ENCODE data around the gene GLDC. TPM values are rescaled to one million over a fixed set of nuclear protein-coding genes. Genes with fewer than 3 reads are reported as not detected.

Gene GLDC
- total RNA-seq, 2 donors from 2014 or later: 8.9 to 38.8 TPM

- Mint-ChIP-seq H3K36me3 (ENCODE audit: low read depth) (peaks cover 2% of the 10 kb centered on the region), H3K9me3 (no peaks in the 10 kb centered on the region), H3K27ac (no peak overlapping the region), H3K4me1 (peaks cover 12% of the 10 kb centered on the region), H3K27me3 (ENCODE audit: insufficient read depth) (no peaks in the 10 kb centered on the region), H3K4me3 (no peak overlapping the region)
- TF ChIP-seq CTCF (conservative IDR thresholded peaks at IDR 0.05): no peak
- Histone ChIP-seq H3K9me3 (ENCODE audit: control insufficient read depth, low read length) (no peaks in the 10 kb centered on the region), H3K9ac (ENCODE audit: extremely low read depth, low read length, poor library complexity, severe bottlenecking) (no peak overlapping the region), H3K4me3 (ENCODE audit: low read length) (no peak overlapping the region), H3K4me1 (ENCODE audit: control insufficient read depth, insufficient read depth, low read length) (peaks cover 5% of the 10 kb centered on the region), H3K36me3 (ENCODE audit: control insufficient read depth, insufficient read depth, low read length) (no peaks in the 10 kb centered on the region), H3K27me3 (ENCODE audit: control insufficient read depth, insufficient read depth, low read length, poor library complexity, severe bottlenecking) (no peaks in the 10 kb centered on the region), H3K27ac (ENCODE audit: low read depth, low read length) (no peak overlapping the region)
- 92 to 93% methylated on average over 10 to 14 of the region's 14 CpGs for WGBS, 2 experiments (ENCODE audit: insufficient coverage in 1 of 2, insufficient read length in 1 of 2)
- no peak for DNase-seq
Observed at GRCh38 chr9:6669881-6670280, 24.4 kb upstream of the GLDC start.

GRCh38 chr9:6667633-6668280, 22.2 kb upstream of the GLDC start:
- no peak overlapping the region for H3K4me3 Mint-ChIP-seq

GRCh38 chr9:6667080-6667479, 21.6 kb upstream of the GLDC start:
- Mint-ChIP-seq H3K27ac (no peak overlapping the region), H3K9me3 (no peaks in the 10 kb centered on the region), H3K27me3 (ENCODE audit: insufficient read depth) (no peaks in the 10 kb centered on the region), H3K4me1 (peaks cover 19% of the 10 kb centered on the region), H3K36me3 (ENCODE audit: low read depth) (peaks cover 2% of the 10 kb centered on the region), H3K4me3 (no peak overlapping the region)
- Histone ChIP-seq H3K9me3 (ENCODE audit: control insufficient read depth, low read length) (no peaks in the 10 kb centered on the region), H3K27ac (ENCODE audit: low read depth, low read length) (no peak overlapping the region), H3K27me3 (ENCODE audit: control insufficient read depth, insufficient read depth, low read length, poor library complexity, severe bottlenecking) (no peaks in the 10 kb centered on the region), H3K4me1 (ENCODE audit: control insufficient read depth, insufficient read depth, low read length) (peaks cover 5% of the 10 kb centered on the region), H3K9ac (ENCODE audit: extremely low read depth, low read length, poor library complexity, severe bottlenecking) (no peak overlapping the region), H3K4me3 (ENCODE audit: low read length) (no peak overlapping the region), H3K36me3 (ENCODE audit: control insufficient read depth, insufficient read depth, low read length) (no peaks in the 10 kb centered on the region)
- WGBS, 2 experiments (ENCODE audit: insufficient coverage in 1 of 2, insufficient read length in 1 of 2): 99% methylated on average over 4 of the region's 6 CpGs; no CpG with 5 or more reads in 1 of the 2 experiments
- DNase-seq: no peak
- no peak for TF ChIP-seq CTCF (conservative IDR thresholded peaks at IDR 0.05)

More at GRCh38 chr9:6667633-6668280, 22.2 kb upstream of the GLDC start:
- Histone ChIP-seq H3K27me3 (ENCODE audit: control insufficient read depth, insufficient read depth, low read length, poor library complexity, severe bottlenecking) (no peaks in the 10 kb centered on the region), H3K4me1 (ENCODE audit: control insufficient read depth, insufficient read depth, low read length) (peaks cover 5% of the 10 kb centered on the region), H3K36me3 (ENCODE audit: control insufficient read depth, insufficient read depth, low read length) (no peaks in the 10 kb centered on the region), H3K27ac (ENCODE audit: low read depth, low read length) (no peak overlapping the region), H3K9me3 (ENCODE audit: control insufficient read depth, low read length) (no peaks in the 10 kb centered on the region), H3K9ac (ENCODE audit: extremely low read depth, low read length, poor library complexity, severe bottlenecking) (no peak overlapping the region), H3K4me3 (ENCODE audit: low read length) (no peak overlapping the region)
- H3K36me3 Mint-ChIP-seq (ENCODE audit: low read depth): peaks cover 2% of the 10 kb centered on the region
- H3K27ac Mint-ChIP-seq: no peak overlapping the region
- DNase-seq: peak; percentile 50
- peak; percentile 84 for TF ChIP-seq CTCF (conservative IDR thresholded peaks at IDR 0.05)
- no peaks in the 10 kb centered on the region for H3K9me3 Mint-ChIP-seq
- peaks cover 19% of the 10 kb centered on the region for H3K4me1 Mint-ChIP-seq
- whole genome bisulfite sequencing, 2 experiments (ENCODE audit: insufficient coverage in 1 of 2, insufficient read length in 1 of 2): 67 to 78% methylated on average over 1 to 5 of the region's 5 CpGs
- H3K27me3 Mint-ChIP-seq (ENCODE audit: insufficient read depth): no peaks in the 10 kb centered on the region
